ENCODE results near the gene NINJ1. TPM values are rescaled to one million over a fixed set of nuclear protein-coding genes. Genes with fewer than 3 reads are reported as not detected.

Gene NINJ1
- total RNA-seq (2022; extraction: Qiagen RNA extraction) = 67.1 to 102 TPM (median 85.6 TPM) in 5 replicates

DNA sequence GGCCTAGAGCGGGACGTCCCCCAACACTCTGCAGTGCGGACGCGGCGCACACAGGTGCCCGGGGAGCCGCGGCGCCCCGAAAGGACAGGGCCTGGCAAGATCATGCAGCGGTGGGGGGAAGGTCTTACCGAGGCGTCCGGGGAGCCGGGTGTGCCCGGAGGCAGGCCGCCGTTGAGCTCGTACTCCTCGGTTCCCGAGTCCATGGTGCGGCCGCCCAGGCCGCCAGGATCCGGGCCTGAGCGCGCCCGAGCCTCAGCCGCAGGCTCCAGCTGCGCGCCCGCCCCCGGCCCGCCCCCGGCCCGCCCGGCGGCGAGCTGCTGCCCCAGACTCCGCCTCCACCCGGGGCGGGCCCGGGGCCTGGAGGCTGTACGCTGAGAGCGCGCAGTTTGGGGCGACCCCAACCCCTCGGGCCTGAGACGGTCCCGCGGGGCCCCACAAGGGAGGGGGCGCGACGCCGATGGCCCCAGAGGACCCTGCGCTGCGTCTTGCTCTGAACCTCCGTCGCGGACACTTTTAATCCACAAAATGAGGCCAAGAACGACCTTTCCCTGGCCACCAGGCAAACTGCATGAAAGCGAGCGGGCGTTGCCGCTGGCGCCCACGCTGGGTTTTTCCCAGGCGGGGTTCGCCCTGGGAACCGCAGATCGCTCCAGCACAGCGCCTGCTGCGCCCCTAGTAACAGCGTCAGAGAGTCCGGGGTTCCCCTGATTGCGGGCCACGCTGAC lies at the start of gene NINJ1:
TSS of gene NINJ1 (minus strand) at position 237 of the 725 bp plus-strand sequence. CDS start at position 203, 34 bp downstream.

GRCh38 chr9:93096131-93096802 lies 37.8 kb downstream of the NINJ1 start, which contains the start of gene CARD19:
CARD19 (plus strand) TSS chr9:93096217; CDS start chr9:93096346, 129 bp downstream.

Other genes starting within 250 kb of the NINJ1 start
- gene FGD3, start 186.7 kb downstream of the NINJ1 start, total RNA-seq (2022; extraction: Qiagen RNA extraction) = 0.12 to 0.26 TPM (median 0.16 TPM) in 5 replicates
- 0.62 to 1.5 TPM (median 0.88 TPM) in 5 replicates for gene SUSD3, start 75.5 kb downstream of the NINJ1 start, total RNA-seq (2022; extraction: Qiagen RNA extraction)
- 46.4 to 67.2 TPM (median 64.5 TPM) in 5 replicates for gene CARD19, start 38.0 kb downstream of the NINJ1 start, total RNA-seq (2022; extraction: Qiagen RNA extraction)
- gene WNK2, start 49.9 kb upstream of the NINJ1 start, total RNA-seq (2022; extraction: Qiagen RNA extraction) = 4.2 to 7.8 TPM (median 6.0 TPM) in 5 replicates